Skeletal muscle tissue (tissue), 4 donors: ENCODE measurements around the gene FNDC3B. TPM values are rescaled to one million over a fixed set of nuclear protein-coding genes. Genes with fewer than 3 reads are reported as not detected.
"Not testable (repeated sequence)": the region's sequence is repeated elsewhere in the genome, so short reads cannot be mapped to it uniquely, and the experiment has no call there.

Experiments used
- H3K27ac ChIP-seq: one replicate; pipeline ENCODE4 v1.7.0; 2013; ENCODE audit warnings: mild to moderate bottlenecking, low read depth, low read length, inconsistent platforms
- H3K27me3 ChIP-seq, 3 donors: one replicate each; pipeline ENCODE4 v1.7.0; 2013; ENCODE audit warnings: low read length in 3 of 3; ENCODE audit not compliant: control insufficient read depth in 3 of 3, insufficient read depth in 3 of 3
- H3K36me3 ChIP-seq, 3 donors: one replicate each; pipeline ENCODE4 v1.7.0; 2013; ENCODE audit warnings: low read length in 3 of 3; ENCODE audit not compliant: control insufficient read depth in 3 of 3, insufficient read depth in 3 of 3
- H3K4me1 ChIP-seq, 3 donors: one replicate each; pipeline ENCODE4 v1.7.0; 2013; ENCODE audit warnings: low read length in 3 of 3, mild to moderate bottlenecking in 3 of 3; ENCODE audit not compliant: control insufficient read depth in 3 of 3, insufficient read depth in 3 of 3
- H3K4me3 ChIP-seq, 3 donors: one replicate each; pipeline ENCODE4 v1.7.0; 2013; ENCODE audit warnings: low read length in 3 of 3
- H3K9ac ChIP-seq, 3 donors: one replicate each; pipeline ENCODE4 v1.7.0; 2013; ENCODE audit warnings: low read length in 3 of 3, mild to moderate bottlenecking in 3 of 3, moderate library complexity in 2 of 3, low read depth in 1 of 3
- H3K9me3 ChIP-seq, 3 donors: one replicate each; pipeline ENCODE4 v1.7.0; 2013; ENCODE audit warnings: low read length in 3 of 3; ENCODE audit not compliant: control insufficient read depth in 3 of 3
- total RNA-seq: library from RNA; depleted of rRNA; stranded (reverse); fragments of >200 nt; gene quantifications from one replicate; pipeline ENCODE4 v1.2.3, GENCODE V29; 2014
- donor health status: Osteomylitis.

Gene FNDC3B
- total RNA-seq, 1 donor from 2014 or later = 140 TPM

- no peak overlapping the region for H3K9ac ChIP-seq
- no peak overlapping the region for H3K4me3 ChIP-seq
- peaks cover 4 to 14% (median 6%) of the 10 kb centered on the region in 3 donors for H3K36me3 ChIP-seq
- H3K4me1 ChIP-seq = peaks cover 4 to 9% (median 8%) of the 10 kb centered on the region in 3 donors
- no peak overlapping the region for H3K27ac ChIP-seq
- no peaks in the 10 kb centered on the region for H3K27me3 ChIP-seq
- no peaks in the 10 kb centered on the region for H3K9me3 ChIP-seq
Measured at GRCh38 chr3:172362583-172362982, 323.2 kb downstream of the FNDC3B start.

- H3K27me3 ChIP-seq = no peaks in the 10 kb centered on the region
- H3K9ac ChIP-seq = no peak overlapping the region
- no peaks in the 10 kb centered on the region for H3K9me3 ChIP-seq
- H3K4me1 ChIP-seq = peaks cover 0 to 7% (median 2%) of the 10 kb centered on the region in 3 donors
- H3K4me3 ChIP-seq = no peak overlapping the region
- no peak overlapping the region for H3K27ac ChIP-seq
- peaks cover 4 to 15% (median 7%) of the 10 kb centered on the region in 3 donors for H3K36me3 ChIP-seq
Measured at GRCh38 chr3:172364374-172365027, 325.1 kb downstream of the FNDC3B start.

- no peak overlapping the region for H3K27ac ChIP-seq
- no peaks in the 10 kb centered on the region for H3K9me3 ChIP-seq
- peaks cover 0 to 13% (median 2%) of the 10 kb centered on the region in 3 donors for H3K4me1 ChIP-seq
- no peak overlapping the region for H3K4me3 ChIP-seq
- H3K9ac ChIP-seq = no peak overlapping the region
- H3K27me3 ChIP-seq = no peaks in the 10 kb centered on the region
- H3K36me3 ChIP-seq = peaks cover 4 to 15% (median 9%) of the 10 kb centered on the region in 3 donors
Measured at GRCh38 chr3:172365028-172365567, 325.7 kb downstream of the FNDC3B start.

GRCh38 chr3:172367205-172368105 is 328.1 kb downstream of the FNDC3B start:
- H3K27me3 ChIP-seq = no peaks in the 10 kb centered on the region
- H3K9ac ChIP-seq = no peak overlapping the region
- no peak overlapping the region for H3K27ac ChIP-seq
- no peak overlapping the region for H3K4me3 ChIP-seq
- peaks cover 4 to 18% (median 14%) of the 10 kb centered on the region in 3 donors for H3K36me3 ChIP-seq
- peaks cover 6 to 21% (median 19%) of the 10 kb centered on the region in 3 donors for H3K4me1 ChIP-seq
- H3K9me3 ChIP-seq = no peaks in the 10 kb centered on the region

GRCh38 chr3:172368556-172368955 is 329.2 kb downstream of the FNDC3B start:
- H3K4me3 ChIP-seq, H3K27me3 ChIP-seq, H3K27ac ChIP-seq, H3K9me3 ChIP-seq, H3K9ac ChIP-seq: not testable (repeated sequence)
- Histone ChIP-seq H3K4me1 (peaks cover 6 to 21% (median 19%) of the 10 kb centered on the region in 3 donors), H3K36me3 (peaks cover 2 to 17% (median 7%) of the 10 kb centered on the region in 3 donors)

- Histone ChIP-seq H3K4me1 (peaks cover 6 to 21% (median 19%) of the 10 kb centered on the region in 3 donors), H3K27ac (no peak overlapping the region), H3K9me3 (no peaks in the 10 kb centered on the region), H3K36me3 (peaks cover 4 to 17% (median 7%) of the 10 kb centered on the region in 3 donors), H3K9ac (peak overlapping the region in 1 of 3 donors; percentile 17), H3K27me3 (no peaks in the 10 kb centered on the region), H3K4me3 (no peak overlapping the region)
Measured at GRCh38 chr3:172369590-172370259, 330.3 kb downstream of the FNDC3B start.

- H3K9ac ChIP-seq = no peak overlapping the region
- H3K36me3 ChIP-seq = peaks cover 4 to 17% (median 7%) of the 10 kb centered on the region in 3 donors
- H3K4me1 ChIP-seq = peaks cover 6 to 21% (median 19%) of the 10 kb centered on the region in 3 donors
- no peaks in the 10 kb centered on the region for H3K27me3 ChIP-seq
- H3K27ac ChIP-seq = no peak overlapping the region
- no peaks in the 10 kb centered on the region for H3K9me3 ChIP-seq
- no peak overlapping the region for H3K4me3 ChIP-seq
Measured at GRCh38 chr3:172370419-172370818, 331.0 kb downstream of the FNDC3B start.

GRCh38 chr3:172371544-172371943 is 332.2 kb downstream of the FNDC3B start:
- Histone ChIP-seq H3K36me3 (peaks cover 4 to 17% (median 7%) of the 10 kb centered on the region in 3 donors), H3K4me1 (peaks cover 6 to 21% (median 19%) of the 10 kb centered on the region in 3 donors), H3K27ac (no peak overlapping the region), H3K9ac (no peak overlapping the region), H3K27me3 (no peaks in the 10 kb centered on the region), H3K9me3 (no peaks in the 10 kb centered on the region), H3K4me3 (no peak overlapping the region)

GRCh38 chr3:172372895-172373294 is 333.5 kb downstream of the FNDC3B start:
- Histone ChIP-seq H3K9me3 (no peaks in the 10 kb centered on the region), H3K36me3 (peaks cover 4 to 19% (median 4%) of the 10 kb centered on the region in 3 donors), H3K4me1 (peaks cover 6 to 21% (median 19%) of the 10 kb centered on the region in 3 donors), H3K27me3 (no peaks in the 10 kb centered on the region), H3K27ac (no peak overlapping the region), H3K4me3 (no peak overlapping the region), H3K9ac (no peak overlapping the region)
